Activated B cell treated with CpG ODN at 0.5 μM for 24 hours (primary cell): ENCODE results near the gene FRRS1. TPM values are rescaled to one million over a fixed set of nuclear protein-coding genes. Genes with fewer than 3 reads are reported as not detected.

Experiments used
- ATAC-seq: fragments of 200-7000 bp; cut with Tn5 transposase; one replicate; pipeline ENCODE4 v1.10.0; 2021; ENCODE audit warnings: low read depth, mild to moderate bottlenecking, moderate library complexity
- CTCF ChIA-PET: fragments of 350-600 bp; sonication (Branson Sonifier 250); formaldehyde crosslinking; loops from one replicate; lab custom pipeline; 2021; ENCODE audit warnings: antibody characterized with exemption; lab: Charles Lee
- POLR2A ChIA-PET: fragments of 350-600 bp; sonication (Branson Sonifier 250); formaldehyde crosslinking; loops from one replicate; lab custom pipeline; 2021; ENCODE audit warnings: antibody characterized with exemption; lab: Charles Lee
- DNase-seq: peaks from one replicate; pipeline ENCODE4 v3.0.0; 2022
- H3K27ac Mint-ChIP-seq: one replicate; pipeline ENCODE4 v1.8.0; 2020; ENCODE audit warnings: mixed read lengths
- H3K27me3 Mint-ChIP-seq: one replicate; pipeline ENCODE4 v1.8.0; 2021; ENCODE audit warnings: mixed read lengths
- H3K36me3 Mint-ChIP-seq: one replicate; pipeline ENCODE4 v1.8.0; 2021; ENCODE audit warnings: low read depth, mixed read lengths
- H3K4me1 Mint-ChIP-seq: one replicate; pipeline ENCODE4 v1.8.0; 2021; ENCODE audit warnings: mixed read lengths
- H3K4me3 Mint-ChIP-seq: one replicate; pipeline ENCODE4 v1.8.0; 2020; ENCODE audit warnings: mild to moderate bottlenecking, mixed read lengths
- H3K9me3 Mint-ChIP-seq: one replicate; pipeline ENCODE4 v1.8.0; 2020; ENCODE audit warnings: mixed read lengths
- intact Hi-C: fragments of 100-400 bp; cut with micrococcal nuclease; formaldehyde crosslinking; loops from one replicate; pipeline ENCODE4 v1.15.1; 2024
- total RNA-seq: library from RNA; stranded (reverse); gene quantifications from 2 replicates; pipeline ENCODE4 v1.2.3, GENCODE V29; 2022
- TF ChIP-seq, protein P1 (sequence below): fragments of 200-600 bp; IDR thresholded peaks from one replicate; pipeline ENCODE4 v1.8.0; 2022; ENCODE audit warnings: antibody characterized with exemption, mild to moderate bottlenecking

FRRS1 gene
- total RNA-seq, 1 donor from 2014 or later: 1.1 TPM

DNA sequence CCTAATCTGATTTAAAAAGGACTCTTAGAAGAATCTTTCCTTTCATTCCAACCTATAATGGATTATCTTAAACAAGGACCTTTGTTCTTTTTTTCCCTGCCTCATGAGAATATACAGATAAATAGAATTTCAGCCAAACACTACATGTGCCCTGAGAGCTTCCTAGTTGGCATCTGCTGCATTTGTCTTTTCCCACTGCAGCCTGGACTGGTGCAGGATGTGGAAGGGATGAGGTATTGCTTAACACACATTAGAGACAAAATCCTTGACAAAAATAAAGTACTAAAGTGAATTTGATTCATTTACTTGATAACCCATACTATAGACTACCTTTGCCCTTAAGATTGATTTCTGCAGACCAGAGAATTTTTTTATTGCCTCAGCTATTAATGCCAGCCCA, 61.0 kb downstream of the FRRS1 start:
- intact Hi-C loops: no loop called here
- H3K36me3 Mint-ChIP-seq: no peaks in the 10 kb centered on the region
- no peak overlapping the region for H3K4me3 Mint-ChIP-seq
- no peaks in the 10 kb centered on the region for H3K9me3 Mint-ChIP-seq
- ChIA-PET CTCF (no interaction called here), POLR2A (no interaction called here)
- H3K4me1 Mint-ChIP-seq: peaks cover 4% of the 10 kb centered on the region
- H3K27ac Mint-ChIP-seq: no peak overlapping the region
- ATAC-seq (no peak), DNase-seq (no peak)
- peaks cover 10% of the 10 kb centered on the region for H3K27me3 Mint-ChIP-seq
- TF ChIP-seq, protein P1, sequence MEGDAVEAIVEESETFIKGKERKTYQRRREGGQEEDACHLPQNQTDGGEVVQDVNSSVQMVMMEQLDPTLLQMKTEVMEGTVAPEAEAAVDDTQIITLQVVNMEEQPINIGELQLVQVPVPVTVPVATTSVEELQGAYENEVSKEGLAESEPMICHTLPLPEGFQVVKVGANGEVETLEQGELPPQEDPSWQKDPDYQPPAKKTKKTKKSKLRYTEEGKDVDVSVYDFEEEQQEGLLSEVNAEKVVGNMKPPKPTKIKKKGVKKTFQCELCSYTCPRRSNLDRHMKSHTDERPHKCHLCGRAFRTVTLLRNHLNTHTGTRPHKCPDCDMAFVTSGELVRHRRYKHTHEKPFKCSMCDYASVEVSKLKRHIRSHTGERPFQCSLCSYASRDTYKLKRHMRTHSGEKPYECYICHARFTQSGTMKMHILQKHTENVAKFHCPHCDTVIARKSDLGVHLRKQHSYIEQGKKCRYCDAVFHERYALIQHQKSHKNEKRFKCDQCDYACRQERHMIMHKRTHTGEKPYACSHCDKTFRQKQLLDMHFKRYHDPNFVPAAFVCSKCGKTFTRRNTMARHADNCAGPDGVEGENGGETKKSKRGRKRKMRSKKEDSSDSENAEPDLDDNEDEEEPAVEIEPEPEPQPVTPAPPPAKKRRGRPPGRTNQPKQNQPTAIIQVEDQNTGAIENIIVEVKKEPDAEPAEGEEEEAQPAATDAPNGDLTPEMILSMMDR: no peak

DNA sequence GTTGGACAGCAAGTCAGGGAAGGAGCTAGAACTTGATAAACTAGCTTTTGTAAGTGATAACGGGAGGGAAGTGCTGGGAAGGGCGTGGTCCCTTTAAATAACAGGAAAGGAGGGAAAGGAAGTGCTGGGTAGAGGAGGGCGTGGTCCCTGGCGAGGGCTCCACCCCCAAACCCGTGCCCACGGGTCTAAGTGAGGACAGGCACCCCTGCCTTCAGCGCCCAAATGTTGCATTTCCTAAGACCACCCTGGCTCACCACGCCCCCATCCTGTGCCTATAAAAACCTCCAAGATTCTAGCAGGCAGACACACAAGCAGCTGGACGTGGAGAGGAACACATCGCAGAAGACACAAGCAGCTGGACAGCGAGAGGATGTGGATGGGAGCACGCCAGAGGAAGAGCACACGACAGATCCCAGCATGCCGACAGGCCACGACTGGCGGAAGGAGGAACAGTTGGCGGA, 62.0 kb downstream of the FRRS1 start:
- H3K27ac Mint-ChIP-seq: no peak overlapping the region
- H3K4me1 Mint-ChIP-seq: peaks cover 4% of the 10 kb centered on the region
- CTCF ChIA-PET: interaction anchor here (1.6 kb wide), 1 partner anchor 18 kb away, joined by 3 read pairs; no protein-coding TSS in a partner anchor
- TF ChIP-seq, protein P1: no peak
- intact Hi-C loops: no loop called here
- DNase-seq (no peak), ATAC-seq (no peak)
- H3K9me3 Mint-ChIP-seq: no peaks in the 10 kb centered on the region
- H3K36me3 Mint-ChIP-seq: no peaks in the 10 kb centered on the region
- peaks cover 10% of the 10 kb centered on the region for H3K27me3 Mint-ChIP-seq
- POLR2A ChIA-PET: no interaction called here
- H3K4me3 Mint-ChIP-seq: peak overlapping the region; percentile 42

DNA sequence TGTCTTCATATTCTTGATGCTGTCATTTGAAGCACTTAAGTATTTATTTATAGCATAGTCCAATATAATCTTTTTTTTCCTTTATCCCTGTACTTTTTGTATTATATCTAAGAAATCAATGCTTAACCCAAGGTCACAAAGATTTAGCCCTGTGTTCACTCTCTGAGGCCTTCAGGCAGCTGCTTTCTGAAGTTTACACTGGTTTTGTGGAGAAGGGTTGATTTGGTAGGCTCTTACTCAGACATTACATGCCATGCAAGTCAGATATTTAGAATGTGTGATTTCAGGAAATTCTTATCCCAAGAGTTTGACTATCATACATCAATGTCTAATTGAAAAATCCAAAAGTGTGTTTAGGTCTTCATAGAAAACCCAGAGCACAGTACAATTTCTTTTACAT, 64.2 kb downstream of the FRRS1 start:
- TF ChIP-seq, protein P1: no peak
- no peaks in the 10 kb centered on the region for H3K36me3 Mint-ChIP-seq
- ChIA-PET POLR2A (no interaction called here), CTCF (no interaction called here)
- DNase-seq (no peak), ATAC-seq (no peak)
- no peak overlapping the region for H3K4me3 Mint-ChIP-seq
- no peak overlapping the region for H3K27ac Mint-ChIP-seq
- peaks cover 15% of the 10 kb centered on the region for H3K27me3 Mint-ChIP-seq
- H3K4me1 Mint-ChIP-seq: peaks cover 4% of the 10 kb centered on the region
- H3K9me3 Mint-ChIP-seq: no peaks in the 10 kb centered on the region
- intact Hi-C loops: no loop called here

DNA sequence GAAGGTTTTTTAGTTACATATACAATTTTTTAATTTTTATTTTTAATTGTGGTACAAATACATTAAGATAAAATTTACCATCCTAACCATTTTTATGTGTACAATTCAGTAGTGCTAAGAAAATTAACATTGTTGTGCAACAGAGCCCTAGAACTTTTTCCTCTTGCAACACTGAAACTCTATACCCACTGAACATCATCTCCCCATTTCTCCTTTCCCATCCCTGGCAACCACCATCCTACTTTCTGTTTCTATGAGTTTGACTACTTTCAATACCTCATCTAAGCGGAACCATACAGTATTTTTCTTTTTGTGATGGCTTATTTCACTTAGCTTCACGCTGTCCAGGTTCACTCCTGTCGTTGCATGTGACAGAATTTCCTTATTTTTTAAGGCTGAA, 66.4 kb downstream of the FRRS1 start:
- H3K27ac Mint-ChIP-seq: no peak overlapping the region
- ChIA-PET POLR2A (no interaction called here), CTCF (no interaction called here)
- peaks cover 4% of the 10 kb centered on the region for H3K4me1 Mint-ChIP-seq
- H3K4me3 Mint-ChIP-seq: no peak overlapping the region
- TF ChIP-seq, protein P1: no peak
- no peaks in the 10 kb centered on the region for H3K36me3 Mint-ChIP-seq
- ATAC-seq: no peak
- intact Hi-C loops: no loop called here
- peaks cover 15% of the 10 kb centered on the region for H3K27me3 Mint-ChIP-seq
- no peak for DNase-seq
- H3K9me3 Mint-ChIP-seq: no peaks in the 10 kb centered on the region

DNA sequence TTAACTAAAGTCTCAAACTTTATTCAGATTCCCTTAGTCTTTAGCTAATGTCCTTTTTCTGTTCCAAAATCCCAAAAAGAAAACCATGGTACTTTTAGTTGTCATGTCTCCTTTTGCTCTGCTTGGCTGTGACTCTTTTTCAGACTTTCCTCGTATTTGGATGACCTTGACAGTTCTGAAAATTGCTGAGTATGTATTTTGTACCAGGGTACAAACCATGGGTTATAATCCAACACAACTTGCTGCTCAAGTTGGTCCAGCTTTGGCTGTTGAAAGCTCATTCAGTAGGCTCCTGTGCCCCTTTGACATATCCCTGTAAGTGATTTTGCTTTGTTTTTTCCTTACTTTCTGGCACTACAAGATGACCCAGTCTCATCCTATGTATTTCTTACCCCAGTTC, 68.9 kb downstream of the FRRS1 start:
- no peak for ATAC-seq

More for the DNA sequence above, 68.9 kb downstream of the FRRS1 start:
- H3K4me1 Mint-ChIP-seq: no peaks in the 10 kb centered on the region
- intact Hi-C loops: no loop called here
- no peaks in the 10 kb centered on the region for H3K36me3 Mint-ChIP-seq
- DNase-seq: no peak
- no peaks in the 10 kb centered on the region for H3K9me3 Mint-ChIP-seq
- peaks cover 17% of the 10 kb centered on the region for H3K27me3 Mint-ChIP-seq
- POLR2A ChIA-PET: no interaction called here
- TF ChIP-seq, protein P1: no peak
- no peak overlapping the region for H3K4me3 Mint-ChIP-seq
- CTCF ChIA-PET: no interaction called here
- no peak overlapping the region for H3K27ac Mint-ChIP-seq
